HL-60 (cell line): ENCODE measurements around the gene CADM1.

ENCODE experiments used
- DNase-seq, 2 experiments: peaks; one replicate each; pipeline ENCODE4 v3.0.0-alpha.2; 2010 to 2020; ENCODE audit warnings: low read depth in 1 of 2, low spot score in 1 of 2
- H3K27ac ChIP-seq: fragments of 250-450 bp; sonication (Bioruptor Pico); replicated peaks from 2 replicates; pipeline ENCODE4 v1.5.1; 2020; ENCODE audit warnings: mild to moderate bottlenecking, moderate library complexity
- H3K27me3 ChIP-seq: fragments of 250-450 bp; sonication (Bioruptor Pico); 2 replicates; pipeline ENCODE4 v1.5.1; 2021; ENCODE audit warnings: mild to moderate bottlenecking, moderate library complexity; ENCODE audit not compliant: insufficient read depth, poor library complexity, severe bottlenecking
- H3K4me3 ChIP-seq: replicated peaks from 2 replicates; pipeline ENCODE4 v1.5.1; 2011; ENCODE audit warnings: mild to moderate bottlenecking, control low read depth, low read length; ENCODE audit not compliant: insufficient read depth
- GABPA ChIP-seq: IDR thresholded peaks from 2 replicates; pipeline ENCODE4 v1.6.1; 2012; ENCODE audit warnings: low read depth
- POLR2AphosphoS5 ChIP-seq: IDR thresholded peaks from 2 replicates; pipeline ENCODE4 v1.6.1; 2012; ENCODE audit warnings: low read depth
- SPI1 ChIP-seq: IDR thresholded peaks from 2 replicates; pipeline ENCODE4 v1.6.1; 2012; ENCODE audit warnings: low read depth, mild to moderate bottlenecking, borderline replicate concordance
- TF ChIP-seq, protein P1 (sequence below): IDR thresholded peaks from one replicate; pipeline ENCODE4 v1.5.1; 2011; ENCODE audit warnings: low read length, control low read depth, inconsistent platforms; ENCODE audit not compliant: insufficient read depth
- TF ChIP-seq, protein P2 (sequence below): IDR thresholded peaks from 2 replicates; pipeline ENCODE4 v1.6.1; 2012; ENCODE audit warnings: low read depth; ENCODE audit not compliant: insufficient replicate concordance

Gene CADM1

DNA sequence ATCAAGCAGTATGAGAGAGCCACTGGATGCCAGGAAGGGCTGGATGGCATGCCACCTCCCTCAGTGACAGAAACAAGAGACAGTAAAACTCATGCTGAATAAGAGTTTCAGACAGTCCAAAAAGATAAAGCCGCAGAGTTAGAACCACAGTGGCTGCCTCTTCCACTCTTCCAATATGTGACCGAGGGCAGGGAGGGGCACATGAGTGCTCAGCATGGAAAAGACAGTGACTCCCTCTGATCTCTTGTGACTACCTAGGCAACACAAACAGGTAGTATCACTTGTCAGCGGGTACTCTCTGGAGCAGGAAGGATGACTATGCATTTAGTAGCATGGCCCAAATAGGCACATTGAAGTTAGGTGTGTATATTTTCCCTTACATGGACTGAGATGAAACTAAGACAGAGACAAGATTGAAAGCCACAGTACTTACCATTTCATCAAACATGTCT lies 295.4 kb downstream of the CADM1 start:
- no peak for DNase-seq
- Histone ChIP-seq H3K27ac (no peak overlapping the region), H3K4me3 (no peak overlapping the region), H3K27me3 (no peaks in the 10 kb centered on the region)
- no peak for TF ChIP-seq SPI1
- TF ChIP-seq, protein P1, sequence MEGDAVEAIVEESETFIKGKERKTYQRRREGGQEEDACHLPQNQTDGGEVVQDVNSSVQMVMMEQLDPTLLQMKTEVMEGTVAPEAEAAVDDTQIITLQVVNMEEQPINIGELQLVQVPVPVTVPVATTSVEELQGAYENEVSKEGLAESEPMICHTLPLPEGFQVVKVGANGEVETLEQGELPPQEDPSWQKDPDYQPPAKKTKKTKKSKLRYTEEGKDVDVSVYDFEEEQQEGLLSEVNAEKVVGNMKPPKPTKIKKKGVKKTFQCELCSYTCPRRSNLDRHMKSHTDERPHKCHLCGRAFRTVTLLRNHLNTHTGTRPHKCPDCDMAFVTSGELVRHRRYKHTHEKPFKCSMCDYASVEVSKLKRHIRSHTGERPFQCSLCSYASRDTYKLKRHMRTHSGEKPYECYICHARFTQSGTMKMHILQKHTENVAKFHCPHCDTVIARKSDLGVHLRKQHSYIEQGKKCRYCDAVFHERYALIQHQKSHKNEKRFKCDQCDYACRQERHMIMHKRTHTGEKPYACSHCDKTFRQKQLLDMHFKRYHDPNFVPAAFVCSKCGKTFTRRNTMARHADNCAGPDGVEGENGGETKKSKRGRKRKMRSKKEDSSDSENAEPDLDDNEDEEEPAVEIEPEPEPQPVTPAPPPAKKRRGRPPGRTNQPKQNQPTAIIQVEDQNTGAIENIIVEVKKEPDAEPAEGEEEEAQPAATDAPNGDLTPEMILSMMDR = no peak
- no peak for TF ChIP-seq POLR2AphosphoS5
- TF ChIP-seq GABPA = no peak
- TF ChIP-seq, protein P2, sequence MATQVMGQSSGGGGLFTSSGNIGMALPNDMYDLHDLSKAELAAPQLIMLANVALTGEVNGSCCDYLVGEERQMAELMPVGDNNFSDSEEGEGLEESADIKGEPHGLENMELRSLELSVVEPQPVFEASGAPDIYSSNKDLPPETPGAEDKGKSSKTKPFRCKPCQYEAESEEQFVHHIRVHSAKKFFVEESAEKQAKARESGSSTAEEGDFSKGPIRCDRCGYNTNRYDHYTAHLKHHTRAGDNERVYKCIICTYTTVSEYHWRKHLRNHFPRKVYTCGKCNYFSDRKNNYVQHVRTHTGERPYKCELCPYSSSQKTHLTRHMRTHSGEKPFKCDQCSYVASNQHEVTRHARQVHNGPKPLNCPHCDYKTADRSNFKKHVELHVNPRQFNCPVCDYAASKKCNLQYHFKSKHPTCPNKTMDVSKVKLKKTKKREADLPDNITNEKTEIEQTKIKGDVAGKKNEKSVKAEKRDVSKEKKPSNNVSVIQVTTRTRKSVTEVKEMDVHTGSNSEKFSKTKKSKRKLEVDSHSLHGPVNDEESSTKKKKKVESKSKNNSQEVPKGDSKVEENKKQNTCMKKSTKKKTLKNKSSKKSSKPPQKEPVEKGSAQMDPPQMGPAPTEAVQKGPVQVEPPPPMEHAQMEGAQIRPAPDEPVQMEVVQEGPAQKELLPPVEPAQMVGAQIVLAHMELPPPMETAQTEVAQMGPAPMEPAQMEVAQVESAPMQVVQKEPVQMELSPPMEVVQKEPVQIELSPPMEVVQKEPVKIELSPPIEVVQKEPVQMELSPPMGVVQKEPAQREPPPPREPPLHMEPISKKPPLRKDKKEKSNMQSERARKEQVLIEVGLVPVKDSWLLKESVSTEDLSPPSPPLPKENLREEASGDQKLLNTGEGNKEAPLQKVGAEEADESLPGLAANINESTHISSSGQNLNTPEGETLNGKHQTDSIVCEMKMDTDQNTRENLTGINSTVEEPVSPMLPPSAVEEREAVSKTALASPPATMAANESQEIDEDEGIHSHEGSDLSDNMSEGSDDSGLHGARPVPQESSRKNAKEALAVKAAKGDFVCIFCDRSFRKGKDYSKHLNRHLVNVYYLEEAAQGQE = no peak

DNA sequence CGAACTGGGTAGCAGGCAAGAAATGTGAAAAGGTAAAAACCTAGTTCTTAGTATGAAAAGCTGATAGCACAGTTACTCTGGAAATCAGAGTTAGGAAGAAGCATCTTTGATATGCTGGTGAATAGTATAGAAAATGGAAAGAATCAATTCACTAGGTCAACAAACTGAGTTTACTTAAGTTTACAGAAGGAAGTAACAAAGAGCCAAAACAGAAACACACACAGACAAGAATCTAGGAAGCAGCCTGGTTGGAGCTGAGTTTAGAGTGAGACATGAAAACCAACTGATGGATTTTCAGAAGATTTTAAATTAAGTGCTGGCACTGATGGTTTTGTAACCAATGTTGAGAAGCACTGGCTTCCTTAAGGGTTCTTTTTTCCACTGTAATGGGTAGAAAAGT lies 296.3 kb downstream of the CADM1 start:
- Histone ChIP-seq H3K27me3 (no peaks in the 10 kb centered on the region), H3K27ac (no peak overlapping the region), H3K4me3 (no peak overlapping the region)
- DNase-seq = no peak
- TF ChIP-seq POLR2AphosphoS5 = no peak
- TF ChIP-seq, protein P2 = no peak
- TF ChIP-seq, protein P1 = no peak
- no peak for TF ChIP-seq GABPA
- TF ChIP-seq SPI1 = no peak

DNA sequence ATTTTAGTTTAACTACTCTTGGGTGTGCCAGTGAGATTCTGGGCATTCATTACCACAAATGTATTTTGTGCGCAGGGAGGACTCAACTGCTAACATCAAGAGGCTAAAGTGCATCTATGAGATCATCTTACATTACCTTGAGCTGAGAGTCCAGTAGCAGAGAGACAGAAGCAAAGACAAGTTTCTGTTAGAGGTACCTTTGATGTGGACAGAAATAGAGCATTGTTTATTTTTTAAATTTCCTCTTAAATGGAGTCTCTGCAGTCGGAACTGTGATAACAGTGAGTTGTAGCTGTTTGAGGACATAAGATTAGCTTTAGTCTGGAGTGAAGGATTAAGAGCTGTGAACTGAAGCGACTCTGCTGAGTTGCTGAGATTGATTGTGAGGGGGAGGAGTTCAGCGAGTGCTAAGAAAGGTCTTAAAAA lies 297.0 kb downstream of the CADM1 start:
- Histone ChIP-seq H3K27ac (no peak overlapping the region), H3K27me3 (no peaks in the 10 kb centered on the region), H3K4me3 (no peak overlapping the region)
- TF ChIP-seq, protein P1 = no peak
- TF ChIP-seq POLR2AphosphoS5 = no peak
- TF ChIP-seq, protein P2 = no peak
- no peak for TF ChIP-seq GABPA
- no peak for TF ChIP-seq SPI1
- no peak for DNase-seq
